ENCODE results near the gene RFT1.
A peak's percentile ranks its signal among the peaks of the same experiment; 100 is the strongest.

Gene RFT1

DNA sequence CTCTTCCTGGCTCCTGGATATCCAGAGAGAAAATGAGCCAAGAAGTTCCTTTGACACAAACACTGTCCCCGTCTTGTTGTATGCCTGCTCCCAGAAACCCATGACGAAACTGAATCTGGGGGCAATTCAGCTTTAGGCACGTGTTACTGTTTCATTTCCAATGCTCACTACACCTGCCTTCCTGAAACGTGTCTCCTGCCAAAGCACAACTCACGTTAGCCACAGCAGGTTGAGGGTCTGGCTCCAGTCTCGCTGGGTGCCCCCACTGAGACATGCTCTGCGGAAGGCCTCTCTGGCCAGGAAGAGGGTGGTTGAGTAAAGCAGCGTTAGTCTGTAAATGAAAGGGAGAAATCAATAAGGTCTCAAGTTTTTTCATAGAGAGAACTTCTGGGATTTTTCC, 6.7 kb downstream of the RFT1 start:
- TF ChIP-seq CTCF (IDR thresholded peaks at IDR 0.05): no peak

DNA sequence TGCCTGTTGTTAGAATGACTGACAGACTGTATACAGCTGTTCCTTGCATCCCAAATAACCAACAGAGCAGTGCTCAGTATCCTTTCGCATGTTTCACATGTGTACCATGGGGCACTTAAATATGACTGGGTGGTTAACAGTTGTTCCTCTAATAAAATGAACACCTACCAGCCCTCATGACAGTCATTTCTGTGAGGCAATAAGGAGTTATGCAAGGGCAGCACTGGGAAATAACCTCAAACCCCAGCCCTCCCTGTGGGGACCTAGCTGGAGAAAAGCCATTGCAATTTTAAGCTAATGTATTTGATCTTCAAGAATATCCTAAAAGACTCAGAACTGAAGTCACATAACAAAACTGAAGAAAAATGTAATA, 7.3 kb downstream of the RFT1 start:
- TF ChIP-seq CTCF (IDR thresholded peaks at IDR 0.05): no peak

GRCh38 chr3:53122255-53122932, 7.8 kb downstream of the RFT1 start:
- TF ChIP-seq CTCF (IDR thresholded peaks at IDR 0.05): no peak

DNA sequence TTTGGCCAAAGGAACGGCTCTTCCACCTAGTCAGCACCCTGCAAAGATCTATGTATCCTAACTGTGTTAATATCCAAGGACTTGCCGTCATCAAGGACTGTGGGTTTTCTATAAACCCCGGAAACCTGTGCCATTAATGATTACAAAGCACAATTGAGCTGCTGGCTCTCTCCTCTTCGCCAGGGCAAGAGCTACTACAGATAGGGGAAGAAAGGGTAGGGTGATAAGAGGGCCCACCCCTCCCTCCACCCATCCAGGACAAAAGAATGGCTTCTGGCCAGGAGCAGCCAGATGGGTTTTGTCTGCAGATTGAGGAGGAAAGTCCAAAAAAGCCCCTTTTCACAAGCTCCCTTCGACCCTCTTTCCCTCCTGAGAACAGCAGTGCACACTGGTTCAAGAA, 9.9 kb downstream of the RFT1 start:
- TF ChIP-seq CTCF (IDR thresholded peaks at IDR 0.05): no peak

DNA sequence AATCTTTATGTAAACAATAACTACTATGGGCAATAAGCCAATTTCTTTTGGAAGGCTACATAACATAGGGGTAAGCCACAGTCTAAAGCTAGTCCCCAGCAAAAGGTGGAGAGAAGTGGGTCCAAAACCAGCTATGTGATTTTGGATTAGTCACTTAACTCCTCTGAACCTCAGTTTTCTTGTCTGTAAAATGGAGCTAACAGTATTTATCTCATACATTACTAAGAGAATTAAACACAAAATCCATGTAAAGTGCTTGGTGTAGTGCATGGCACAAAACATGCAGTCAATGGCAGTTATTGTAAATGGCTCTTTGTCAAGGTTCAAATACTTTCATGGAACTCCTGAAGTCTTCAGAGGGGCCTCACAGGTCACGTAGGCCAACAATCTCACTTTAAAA, 13.3 kb downstream of the RFT1 start:
- TF ChIP-seq CTCF (IDR thresholded peaks at IDR 0.05): no peak

DNA sequence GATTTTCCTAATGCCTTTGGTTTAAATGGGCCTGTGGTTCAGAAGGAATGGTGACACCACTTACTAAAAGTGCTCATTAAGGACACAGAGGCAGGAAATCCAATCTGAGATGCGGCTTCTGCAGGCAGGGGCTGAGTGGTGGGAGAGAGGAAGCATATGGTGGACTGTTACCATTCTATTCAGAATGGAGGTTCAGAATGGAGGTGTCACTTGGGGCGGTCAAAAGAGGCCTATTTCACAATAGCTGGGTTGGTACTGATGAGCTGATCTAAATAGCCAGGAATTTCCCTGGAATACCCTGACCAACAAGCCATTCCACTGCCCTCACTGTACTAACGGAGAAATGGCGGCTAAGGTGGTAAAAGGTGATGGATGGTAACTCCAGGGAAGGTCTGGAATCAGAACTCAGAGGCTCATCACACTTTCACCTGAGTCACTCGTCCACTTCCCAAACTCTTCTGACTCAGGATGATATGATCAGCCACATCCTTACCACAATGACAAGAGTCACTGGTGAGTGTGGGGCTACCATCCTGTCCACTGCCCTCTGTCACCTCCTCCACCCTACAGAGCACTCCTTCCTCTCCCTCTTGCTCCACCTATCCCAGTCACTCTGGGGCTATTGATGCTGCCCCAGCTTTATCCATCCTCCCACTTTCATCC, 15.7 kb downstream of the RFT1 start:
- TF ChIP-seq CTCF (IDR thresholded peaks at IDR 0.05): no peak

DNA sequence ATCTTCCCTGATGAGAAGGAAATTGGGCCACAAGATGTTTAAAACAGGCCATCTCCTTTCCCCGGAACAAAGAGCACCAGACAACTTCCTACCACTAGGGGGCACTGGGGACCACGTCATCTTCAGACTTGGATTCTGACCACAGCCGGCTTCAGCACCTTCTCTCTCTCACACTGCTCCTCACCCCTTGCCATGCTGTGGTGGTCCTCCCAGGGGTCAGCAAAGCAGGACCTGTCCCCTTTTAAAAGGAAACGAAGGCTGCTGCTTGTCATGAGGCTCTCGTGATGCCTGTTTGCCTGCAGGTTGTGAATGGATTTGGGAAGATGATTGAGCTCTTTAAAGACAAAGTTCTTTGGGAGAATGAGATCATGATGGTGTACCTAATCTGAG, 16.2 kb downstream of the RFT1 start:
- TF ChIP-seq CTCF (IDR thresholded peaks at IDR 0.05): peak; percentile 83

Measured in LNCAP (cell line).